ENCODE measurements around the gene C1QTNF9B.

DNA sequence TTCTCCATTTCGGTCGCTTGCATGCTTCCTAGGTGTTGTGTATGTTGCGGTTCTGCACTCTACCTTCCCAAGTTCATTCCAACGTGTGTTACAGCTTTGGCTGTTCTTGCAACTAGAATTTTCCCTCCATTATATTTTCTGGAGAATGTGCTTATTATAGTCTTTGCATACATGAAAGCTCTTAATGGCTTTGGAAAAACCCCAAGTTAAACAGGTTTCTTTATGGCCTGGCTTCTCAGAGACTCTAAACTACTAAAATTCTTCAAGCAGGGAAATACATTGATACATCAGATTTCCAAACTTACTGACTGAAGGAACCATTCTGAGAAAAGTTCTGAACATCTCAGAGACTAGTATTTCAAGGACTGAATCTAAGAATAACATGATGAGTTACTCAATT is 20.0 kb downstream of the C1QTNF9B start:
- TF ChIP-seq, protein P1, sequence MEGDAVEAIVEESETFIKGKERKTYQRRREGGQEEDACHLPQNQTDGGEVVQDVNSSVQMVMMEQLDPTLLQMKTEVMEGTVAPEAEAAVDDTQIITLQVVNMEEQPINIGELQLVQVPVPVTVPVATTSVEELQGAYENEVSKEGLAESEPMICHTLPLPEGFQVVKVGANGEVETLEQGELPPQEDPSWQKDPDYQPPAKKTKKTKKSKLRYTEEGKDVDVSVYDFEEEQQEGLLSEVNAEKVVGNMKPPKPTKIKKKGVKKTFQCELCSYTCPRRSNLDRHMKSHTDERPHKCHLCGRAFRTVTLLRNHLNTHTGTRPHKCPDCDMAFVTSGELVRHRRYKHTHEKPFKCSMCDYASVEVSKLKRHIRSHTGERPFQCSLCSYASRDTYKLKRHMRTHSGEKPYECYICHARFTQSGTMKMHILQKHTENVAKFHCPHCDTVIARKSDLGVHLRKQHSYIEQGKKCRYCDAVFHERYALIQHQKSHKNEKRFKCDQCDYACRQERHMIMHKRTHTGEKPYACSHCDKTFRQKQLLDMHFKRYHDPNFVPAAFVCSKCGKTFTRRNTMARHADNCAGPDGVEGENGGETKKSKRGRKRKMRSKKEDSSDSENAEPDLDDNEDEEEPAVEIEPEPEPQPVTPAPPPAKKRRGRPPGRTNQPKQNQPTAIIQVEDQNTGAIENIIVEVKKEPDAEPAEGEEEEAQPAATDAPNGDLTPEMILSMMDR (IDR thresholded peaks at IDR 0.05): no peak
- TF ChIP-seq POLR2A (IDR thresholded peaks at IDR 0.05): no peak
- TF ChIP-seq EP300 (IDR thresholded peaks at IDR 0.05): no peak
- TF ChIP-seq POLR2AphosphoS5 (IDR thresholded peaks at IDR 0.05): no peak

Measured in upper lobe of left lung (tissue), 4 donors.